Muscle layer of colon (tissue), 2 donors: ENCODE data around the gene REXO1.

Experiments
- H3K27ac ChIP-seq: one replicate; pipeline ENCODE4 v1.7.0; 2013; ENCODE audit warnings: low read depth, mild to moderate bottlenecking, low read length, moderate library complexity
- H3K27me3 ChIP-seq, 2 donors: one replicate each; pipeline ENCODE4 v1.7.0; 2013; ENCODE audit warnings: low read length in 2 of 2, mild to moderate bottlenecking in 2 of 2; ENCODE audit not compliant: insufficient read depth in 2 of 2, control insufficient read depth in 1 of 2
- H3K36me3 ChIP-seq: one replicate; pipeline ENCODE4 v1.7.0; 2013; ENCODE audit warnings: mild to moderate bottlenecking, low read length; ENCODE audit not compliant: insufficient read depth
- H3K4me1 ChIP-seq: one replicate; pipeline ENCODE4 v1.7.0; 2013; ENCODE audit warnings: mild to moderate bottlenecking, low read length; ENCODE audit not compliant: insufficient read depth
- H3K4me3 ChIP-seq, 2 donors: one replicate each; pipeline ENCODE4 v1.7.0; 2013; ENCODE audit warnings: low read length in 2 of 2, low read depth in 1 of 2, mild to moderate bottlenecking in 1 of 2, moderate library complexity in 1 of 2
- H3K9ac ChIP-seq: one replicate; pipeline ENCODE4 v1.7.0; 2013; ENCODE audit warnings: low read length
- H3K9me3 ChIP-seq: one replicate; pipeline ENCODE4 v1.7.0; 2013; ENCODE audit warnings: mild to moderate bottlenecking, low read length
- donor health status: abdominal sarcoma.
- donor health status: Adenocarcinoma of cecum.

REXO1 gene

GRCh38 chr19:1785310-1785709, 63.0 kb downstream of the REXO1 start:
- Histone ChIP-seq H3K27me3 (peaks cover 5 to 42% of the 10 kb centered on the region in 2 donors), H3K9me3 (no peaks in the 10 kb centered on the region), H3K27ac (no peak overlapping the region), H3K4me1 (no peaks in the 10 kb centered on the region), H3K36me3 (no peaks in the 10 kb centered on the region), H3K9ac (no peak overlapping the region), H3K4me3 (no peak overlapping the region)

- Histone ChIP-seq H3K9ac (no peak overlapping the region), H3K4me1 (no peaks in the 10 kb centered on the region), H3K36me3 (no peaks in the 10 kb centered on the region), H3K27me3 (peaks cover 5 to 48% of the 10 kb centered on the region in 2 donors), H3K9me3 (no peaks in the 10 kb centered on the region), H3K4me3 (no peak overlapping the region), H3K27ac (no peak overlapping the region)
Observed at GRCh38 chr19:1783874-1784273, 64.4 kb downstream of the REXO1 start.

- Histone ChIP-seq H3K4me3 (no peak overlapping the region), H3K9me3 (no peaks in the 10 kb centered on the region), H3K9ac (no peak overlapping the region), H3K27me3 (peaks cover 7 to 48% of the 10 kb centered on the region in 2 donors), H3K4me1 (no peaks in the 10 kb centered on the region), H3K36me3 (no peaks in the 10 kb centered on the region), H3K27ac (no peak overlapping the region)
Observed at GRCh38 chr19:1783354-1783753, 64.9 kb downstream of the REXO1 start.

- H3K4me3 ChIP-seq = no peak overlapping the region
- H3K9me3 ChIP-seq = no peaks in the 10 kb centered on the region
- H3K4me1 ChIP-seq = no peaks in the 10 kb centered on the region
- H3K9ac ChIP-seq = no peak overlapping the region
- H3K27ac ChIP-seq = no peak overlapping the region
- H3K36me3 ChIP-seq = no peaks in the 10 kb centered on the region
- peaks cover 9 to 51% of the 10 kb centered on the region in 2 donors for H3K27me3 ChIP-seq
Observed at GRCh38 chr19:1782521-1782920, 65.8 kb downstream of the REXO1 start.

- peaks cover 19 to 68% of the 10 kb centered on the region in 2 donors for H3K27me3 ChIP-seq
- no peak overlapping the region for H3K9ac ChIP-seq
Observed at GRCh38 chr19:1780272-1780958, 67.9 kb downstream of the REXO1 start.

GRCh38 chr19:1779574-1779973, 68.7 kb downstream of the REXO1 start:
- H3K27me3 ChIP-seq = peaks cover 19 to 77% of the 10 kb centered on the region in 2 donors

More at GRCh38 chr19:1780272-1780958, 67.9 kb downstream of the REXO1 start:
- Histone ChIP-seq H3K4me3 (no peak overlapping the region), H3K36me3 (no peaks in the 10 kb centered on the region), H3K9me3 (no peaks in the 10 kb centered on the region), H3K4me1 (no peaks in the 10 kb centered on the region), H3K27ac (no peak overlapping the region)

GRCh38 chr19:1777149-1777548, 71.1 kb downstream of the REXO1 start:
- Histone ChIP-seq H3K27ac (no peak overlapping the region), H3K36me3 (no peaks in the 10 kb centered on the region), H3K27me3 (peaks cover 15 to 83% of the 10 kb centered on the region in 2 donors), H3K9ac (no peak overlapping the region), H3K9me3 (no peaks in the 10 kb centered on the region), H3K4me3 (no peak overlapping the region), H3K4me1 (no peaks in the 10 kb centered on the region)

More at GRCh38 chr19:1779574-1779973, 68.7 kb downstream of the REXO1 start:
- H3K9me3 ChIP-seq = no peaks in the 10 kb centered on the region
- H3K4me3 ChIP-seq = no peak overlapping the region
- no peaks in the 10 kb centered on the region for H3K36me3 ChIP-seq
- no peaks in the 10 kb centered on the region for H3K4me1 ChIP-seq
- no peak overlapping the region for H3K27ac ChIP-seq
- H3K9ac ChIP-seq = no peak overlapping the region

GRCh38 chr19:1776606-1777147, 71.6 kb downstream of the REXO1 start:
- Histone ChIP-seq H3K4me3 (no peak overlapping the region), H3K4me1 (no peaks in the 10 kb centered on the region), H3K27me3 (peaks cover 14 to 78% of the 10 kb centered on the region in 2 donors), H3K36me3 (no peaks in the 10 kb centered on the region), H3K9me3 (no peaks in the 10 kb centered on the region), H3K9ac (no peak overlapping the region), H3K27ac (no peak overlapping the region)

GRCh38 chr19:1775951-1776605, 72.2 kb downstream of the REXO1 start:
- H3K9ac ChIP-seq = no peak overlapping the region
- peaks cover 3% of the 10 kb centered on the region for H3K9me3 ChIP-seq
- H3K36me3 ChIP-seq = no peaks in the 10 kb centered on the region
- H3K27ac ChIP-seq = no peak overlapping the region
- H3K27me3 ChIP-seq = peaks cover 14 to 72% of the 10 kb centered on the region in 2 donors
- no peak overlapping the region for H3K4me3 ChIP-seq
- H3K4me1 ChIP-seq = no peaks in the 10 kb centered on the region

- Histone ChIP-seq H3K27me3 (peaks cover 14 to 63% of the 10 kb centered on the region in 2 donors), H3K27ac (no peak overlapping the region), H3K4me1 (no peaks in the 10 kb centered on the region), H3K4me3 (no peak overlapping the region), H3K9me3 (peaks cover 10% of the 10 kb centered on the region), H3K36me3 (no peaks in the 10 kb centered on the region), H3K9ac (no peak overlapping the region)
Observed at GRCh38 chr19:1774989-1775772, 73.1 kb downstream of the REXO1 start.

GRCh38 chr19:1773184-1773583, 75.1 kb downstream of the REXO1 start:
- H3K4me3 ChIP-seq = no peak overlapping the region
- no peak overlapping the region for H3K27ac ChIP-seq
- no peak overlapping the region for H3K9ac ChIP-seq
- H3K4me1 ChIP-seq = no peaks in the 10 kb centered on the region
- no peaks in the 10 kb centered on the region for H3K36me3 ChIP-seq
- H3K27me3 ChIP-seq = peaks cover 22 to 64% of the 10 kb centered on the region in 2 donors
- peaks cover 10% of the 10 kb centered on the region for H3K9me3 ChIP-seq
